ENCODE data around the gene PSMB5. TPM values are rescaled to one million over a fixed set of nuclear protein-coding genes. Genes with fewer than 3 reads are reported as not detected.
A peak's percentile ranks its signal among the peaks of the same experiment; 100 is the strongest.

The PSMB5 gene
- total and polyA plus RNA-seq, 2 of the 13 experiments (the other 11 are each of a cell fraction or from before 2014, with no cell fraction given): 705 to 871 TPM

GRCh38 chr14:23066855-23067744, 32.4 kb upstream of the PSMB5 start (continued):
- TF ChIP-seq FOXO4 (CRISPR knock-in tag; conservative IDR thresholded peaks at IDR 0.05) (no peak), RBM22 (optimal IDR thresholded peaks at IDR 0.05; ENCODE audit: low read length) (peak; percentile 19), ZNF614 (CRISPR knock-in tag; IDR thresholded peaks at IDR 0.05; ENCODE audit: borderline replicate concordance) (no peak), ZNF317 (CRISPR knock-in tag; IDR thresholded peaks at IDR 0.05) (no peak), XRCC5 (optimal IDR thresholded peaks at IDR 0.05; ENCODE audit: low read length) (no peak), ZBTB20 (CRISPR knock-in tag; IDR thresholded peaks at IDR 0.05; ENCODE audit: borderline replicate concordance, low read depth) (no peak), TEAD3 (CRISPR knock-in tag; optimal IDR thresholded peaks at IDR 0.05; ENCODE audit: borderline replicate concordance) (peak; percentile 4), ZNF788 (CRISPR knock-in tag; IDR thresholded peaks at IDR 0.05; ENCODE audit: borderline replicate concordance) (0 out of 2 replicates have a peak, but pooled peaks have one; percentile 2), HIVEP1 (CRISPR knock-in tag; IDR thresholded peaks at IDR 0.05) (no peak), U2AF2 (IDR thresholded peaks at IDR 0.05; ENCODE audit: low read depth, low read length) (no peak), ZC3H13 (CRISPR knock-in tag; IDR thresholded peaks at IDR 0.05) (no peak), ZNF512 (CRISPR knock-in tag; IDR thresholded peaks at IDR 0.05) (peak; percentile 44; the same call in 1 of the 2 replicates), DMTF1 (CRISPR knock-in tag; IDR thresholded peaks at IDR 0.05) (no peak), RERE (CRISPR knock-in tag; IDR thresholded peaks at IDR 0.05; ENCODE audit: low read depth) (no peak), ZNF672 (CRISPR knock-in tag; IDR thresholded peaks at IDR 0.05) (no peak), GZF1 (CRISPR knock-in tag; IDR thresholded peaks at IDR 0.05) (no peak), TARDBP (CRISPR knock-in tag; IDR thresholded peaks at IDR 0.05) (0 out of 2 replicates have a peak, but pooled peaks have one; percentile 23), ZNF616 (CRISPR knock-in tag; IDR thresholded peaks at IDR 0.05; ENCODE audit: low read depth) (no peak)
